Mammary epithelial cell (primary cell): ENCODE results near the gene NUP210.
"Not testable (repeated sequence)": the region's sequence is repeated elsewhere in the genome, so short reads cannot be mapped to it uniquely, and the experiment has no call there.

Experiments used
- CTCF ChIP-seq, 2 donors: IDR thresholded peaks in 1 of 2; conservative IDR thresholded peaks in 1 of 2; 2 replicates each; pipeline ENCODE4 v1.5.1; 2011 to 2012; ENCODE audit warnings: inconsistent platforms in 2 of 2, low read length in 2 of 2, mild to moderate bottlenecking in 2 of 2, control low read depth in 1 of 2, low read depth in 1 of 2; ENCODE audit not compliant: insufficient read depth in 1 of 2; ENCODE audit errors: extremely low read depth in 1 of 2
- EZH2 ChIP-seq: IDR thresholded peaks from 2 replicates; pipeline ENCODE4 v1.6.1; 2012; ENCODE audit warnings: low read length, inconsistent platforms, borderline replicate concordance

GRCh38 chr3:13436213-13436612 lies 16.1 kb upstream of the NUP210 start:
- TF ChIP-seq EZH2; CTCF (conservative IDR thresholded peaks at IDR 0.05 in 1 of 2, IDR thresholded peaks at IDR 0.05 in 1 of 2; ENCODE audit: extremely low read depth in 1 of 2, insufficient read depth in 1 of 2, low read depth in 1 of 2, low read length in 2 of 2): not testable (repeated sequence)
